ENCODE data around the gene CDC42SE2. TPM values are rescaled to one million over a fixed set of nuclear protein-coding genes. Genes with fewer than 3 reads are reported as not detected.
A peak's percentile ranks its signal among the peaks of the same experiment; 100 is the strongest.
"Not testable (repeated sequence)": the region's sequence is repeated elsewhere in the genome, so short reads cannot be mapped to it uniquely, and the experiment has no call there.

The CDC42SE2 gene
- total RNA-seq, 1 experiment from 2014 or later, result 36.7 TPM

DNA sequence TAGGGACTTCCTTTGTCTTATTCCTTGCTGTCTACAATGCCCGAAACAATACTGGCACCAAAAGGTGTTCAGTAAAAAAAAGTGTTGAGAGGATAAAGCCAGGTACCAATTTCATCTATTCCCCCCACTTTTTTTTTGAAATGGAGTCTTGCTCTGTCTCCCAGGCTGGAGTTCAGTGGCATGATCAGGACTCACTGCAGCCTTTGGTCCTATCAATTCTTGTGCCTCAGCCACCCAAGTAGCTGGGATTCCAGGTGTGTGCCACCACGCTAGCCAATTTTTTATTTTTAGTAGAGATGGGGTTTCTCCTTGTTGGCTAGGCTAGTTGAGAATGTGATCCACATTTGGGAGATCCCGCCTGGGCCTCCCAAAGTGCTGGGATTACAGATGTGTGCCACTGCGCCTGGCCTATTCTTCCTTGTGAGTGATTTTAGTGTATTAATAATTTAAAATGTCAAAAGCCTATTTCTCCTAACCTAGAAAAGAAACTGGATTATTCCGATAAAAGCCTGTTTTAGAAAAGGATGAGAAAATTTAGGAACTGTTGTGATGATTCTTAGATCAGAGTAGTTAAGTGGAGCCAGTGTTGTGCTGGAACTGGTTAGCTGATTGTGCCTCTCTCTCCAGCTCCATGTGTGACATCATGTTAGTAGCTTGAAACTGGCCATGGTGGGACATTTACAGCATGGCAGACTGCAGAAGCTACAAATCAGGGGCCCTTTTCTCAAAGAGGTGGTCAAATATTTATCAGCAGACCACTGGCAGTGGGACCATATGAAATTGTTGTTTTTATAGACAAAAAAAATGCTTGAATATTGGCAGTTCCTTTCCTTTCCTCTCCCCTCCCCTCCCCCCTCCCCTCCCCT is 14.3 kb downstream of the CDC42SE2 start:
- DNase-seq (ENCODE audit: low spot score), result no peak

DNA sequence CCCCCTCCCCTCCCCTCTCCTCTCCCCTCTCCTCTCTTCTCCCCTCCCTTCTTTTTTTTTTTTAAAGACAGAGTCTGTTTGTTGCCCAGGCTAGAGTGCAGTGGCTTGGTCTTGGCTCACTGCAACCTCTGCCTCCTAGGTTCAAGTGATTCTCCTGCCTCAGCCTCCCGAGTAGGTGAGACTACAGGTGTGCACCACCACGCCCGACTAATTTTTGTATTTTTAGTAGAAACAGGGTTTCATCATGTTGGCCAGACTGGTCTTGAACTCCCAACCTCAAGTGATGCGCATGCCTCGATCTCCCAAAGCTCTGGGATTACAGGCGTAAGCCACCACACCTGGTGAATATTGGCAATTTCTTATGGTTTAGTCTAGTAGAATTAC is 14.9 kb downstream of the CDC42SE2 start:
- not testable (repeated sequence) for DNase-seq (ENCODE audit: low spot score)

DNA sequence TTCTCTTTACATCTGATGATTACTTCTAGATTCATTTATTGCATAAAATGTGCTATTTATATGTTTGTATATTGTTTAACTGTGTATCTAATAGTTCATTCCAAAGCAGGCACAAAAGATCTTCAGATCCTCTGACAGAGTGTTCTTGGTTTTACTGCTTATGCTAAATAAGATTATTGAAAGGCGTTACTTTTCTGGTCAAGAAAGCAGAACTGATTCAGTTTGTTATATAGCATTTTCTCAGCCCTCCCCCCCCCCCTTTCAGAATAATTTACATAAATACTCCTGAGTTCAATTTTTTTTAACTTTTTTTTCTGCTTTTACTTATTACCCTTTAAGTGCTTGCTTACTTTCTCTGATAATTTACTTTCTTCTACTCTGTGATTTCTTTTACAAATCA is 15.4 kb downstream of the CDC42SE2 start:
- no peak for DNase-seq (ENCODE audit: low spot score)

DNA sequence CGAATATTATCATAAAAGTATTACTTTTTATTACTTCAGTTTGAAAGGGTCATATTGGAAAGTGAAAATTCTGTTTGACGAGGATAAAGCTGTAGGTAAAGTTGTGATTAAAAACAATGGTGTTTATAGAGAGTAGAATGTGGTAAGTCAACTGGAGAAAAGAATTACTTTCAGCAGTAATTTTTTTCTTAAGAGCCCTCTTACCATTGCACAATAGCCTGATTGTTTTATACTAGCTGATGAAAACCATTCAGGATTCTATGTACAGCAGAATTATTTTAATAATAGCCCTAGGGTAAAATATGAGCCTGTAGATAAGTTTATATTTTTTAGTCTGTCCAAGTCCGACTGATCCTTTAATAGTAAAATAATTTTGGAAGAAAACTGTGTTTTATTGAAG is 16.6 kb downstream of the CDC42SE2 start:
- DNase-seq (ENCODE audit: low spot score), result no peak

DNA sequence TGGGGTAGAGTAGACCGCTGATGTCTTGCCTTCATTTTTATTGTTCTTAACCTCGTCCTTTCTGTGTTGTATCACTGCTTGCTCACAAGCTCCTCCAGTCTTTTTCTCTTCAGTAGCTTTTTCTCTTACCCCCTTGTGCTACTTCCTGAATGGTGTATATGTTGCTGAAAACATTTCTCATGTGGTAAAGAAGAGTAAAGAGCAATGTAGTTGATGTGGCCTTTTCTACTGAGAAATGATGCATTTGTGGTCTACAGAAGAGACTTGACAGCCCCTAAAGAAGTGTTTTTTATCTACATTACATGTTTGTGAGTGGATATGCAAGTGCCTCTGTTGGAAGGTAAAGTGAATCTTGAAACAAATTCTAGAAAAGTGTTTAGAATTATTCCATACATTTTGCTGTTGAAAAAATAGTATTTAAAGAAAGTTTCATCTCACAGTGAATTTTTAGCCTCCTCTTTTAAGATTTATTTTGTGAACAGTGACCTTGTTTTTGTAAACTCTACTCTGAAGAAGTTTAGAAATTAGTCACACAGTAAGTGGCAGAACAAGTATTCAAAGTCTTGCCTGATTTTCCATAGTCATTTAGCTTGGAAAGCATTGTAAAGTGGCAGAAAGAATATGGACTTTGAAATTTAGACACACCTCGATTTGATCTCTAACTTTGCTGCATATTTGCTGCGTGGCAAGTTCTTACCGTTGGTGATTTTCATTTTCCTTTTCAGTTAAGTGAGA is 17.4 kb downstream of the CDC42SE2 start:
- DNase-seq (ENCODE audit: low spot score), result no peak

DNA sequence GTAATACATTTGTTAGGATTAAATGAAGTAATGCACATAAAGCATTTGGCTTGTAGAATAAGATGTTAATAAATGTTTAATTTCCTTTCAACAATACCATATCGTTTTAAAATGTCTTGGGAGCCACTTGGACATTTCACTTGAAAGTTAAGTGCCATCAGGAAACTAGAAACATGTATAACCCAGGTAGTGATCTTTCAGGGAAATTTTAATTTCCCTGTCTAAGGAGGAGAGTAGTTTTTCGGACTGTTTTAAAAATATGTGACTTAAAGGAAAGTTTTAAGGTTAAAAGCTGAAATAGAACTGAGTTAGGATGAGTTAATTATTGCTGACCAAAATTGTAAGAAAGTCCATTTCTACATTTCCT is 18.0 kb downstream of the CDC42SE2 start:
- no peak for DNase-seq (ENCODE audit: low spot score)

- DNase-seq (ENCODE audit: low spot score), result no peak
These were observed 18.4 kb downstream of the CDC42SE2 start for GRCh38 chr5:131282235-131282634.

- no peak for DNase-seq (ENCODE audit: low spot score)
These were observed 22.0 kb downstream of the CDC42SE2 start for GRCh38 chr5:131285703-131286399.

- DNase-seq (ENCODE audit: low spot score), result no peak
These were observed 22.5 kb downstream of the CDC42SE2 start for GRCh38 chr5:131286400-131286715.

DNA sequence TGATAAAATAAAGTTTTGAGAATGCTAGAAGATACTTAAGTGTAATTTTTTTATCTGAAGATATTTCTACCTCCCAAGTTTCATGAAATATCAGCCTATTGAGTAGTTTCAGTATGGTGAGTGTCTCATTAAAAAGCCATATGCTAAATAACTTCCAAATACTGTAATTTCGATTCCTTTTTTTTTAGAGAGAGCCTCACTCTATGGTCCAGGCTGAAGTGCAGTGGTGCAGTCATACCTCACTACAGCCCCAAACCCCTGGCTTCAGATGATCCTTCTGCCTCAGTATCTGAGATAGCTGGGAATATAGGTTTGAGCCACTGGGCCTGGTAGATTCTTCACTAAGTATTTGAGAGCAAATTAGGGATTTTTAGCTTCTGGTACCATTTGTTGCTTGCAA is 24.5 kb downstream of the CDC42SE2 start:
- DNase-seq (ENCODE audit: low spot score), result no peak

GRCh38 chr5:131289738-131290137 is 25.9 kb downstream of the CDC42SE2 start:
- no peak for DNase-seq (ENCODE audit: low spot score)

DNA sequence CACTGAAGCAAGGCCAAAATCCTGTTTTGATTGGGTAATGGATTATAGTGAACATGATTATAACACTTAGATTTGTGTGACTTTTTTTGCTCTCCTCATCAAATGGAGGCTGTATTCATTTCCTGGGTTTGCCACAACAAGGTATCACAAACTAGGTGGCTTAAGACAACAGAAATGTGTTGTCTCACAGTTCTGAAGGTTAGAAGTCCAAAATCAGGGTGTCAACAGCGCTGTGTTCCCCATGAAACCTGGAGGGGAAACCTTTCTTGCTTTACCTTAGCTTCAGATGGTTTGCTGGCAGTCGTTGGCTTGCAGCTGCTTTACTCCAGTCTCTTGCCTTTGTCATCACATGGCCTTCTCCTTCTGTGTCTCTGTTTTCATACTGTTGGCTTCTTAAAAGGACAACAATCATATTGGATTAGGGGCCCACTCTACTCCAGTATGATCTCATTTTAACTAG is 32.4 kb downstream of the CDC42SE2 start:
- DNase-seq (ENCODE audit: low spot score), result no peak

- no peak for DNase-seq (ENCODE audit: low spot score)
These were observed 34.0 kb downstream of the CDC42SE2 start for GRCh38 chr5:131297886-131298285.

DNA sequence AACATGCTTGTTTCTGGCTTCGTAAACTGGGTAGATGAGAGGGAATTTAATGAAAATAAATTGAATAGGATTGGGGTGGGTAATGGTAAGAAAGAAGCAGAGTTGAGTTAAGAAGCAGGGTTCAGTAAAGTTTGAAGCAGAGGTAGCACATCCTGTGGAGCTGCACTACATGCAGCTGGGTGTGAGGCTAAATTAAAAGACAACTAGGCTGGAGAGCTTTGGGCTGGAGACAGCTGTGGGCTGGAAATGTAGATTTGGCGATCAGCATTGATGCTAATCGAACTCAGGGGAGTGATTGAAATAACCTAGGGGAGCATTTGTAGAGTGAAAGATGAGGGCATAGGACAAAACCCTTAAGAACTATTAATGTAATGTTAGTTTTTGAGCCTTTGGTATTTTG is 35.6 kb downstream of the CDC42SE2 start:
- no peak for DNase-seq (ENCODE audit: low spot score)

DNA sequence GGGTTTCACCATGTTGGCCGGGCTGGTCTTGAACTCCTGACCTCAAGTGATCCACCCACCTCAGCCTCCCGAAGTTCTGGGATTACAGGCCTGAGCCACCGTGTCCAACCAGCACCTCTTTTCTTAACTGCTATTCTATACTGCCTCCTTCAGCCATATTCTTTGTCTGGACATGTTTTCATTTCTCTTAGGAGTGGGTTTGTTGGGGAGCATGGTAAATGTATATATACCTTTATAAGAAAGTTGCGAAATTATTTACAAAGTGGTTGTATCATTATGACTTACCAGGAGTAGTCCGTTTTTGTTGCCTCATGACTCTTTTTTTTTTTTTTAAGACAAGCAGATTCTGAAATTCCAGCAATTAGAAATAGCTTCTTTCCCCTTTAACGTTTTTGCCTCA is 38.7 kb downstream of the CDC42SE2 start:
- DNase-seq (ENCODE audit: low spot score), result no peak

DNA sequence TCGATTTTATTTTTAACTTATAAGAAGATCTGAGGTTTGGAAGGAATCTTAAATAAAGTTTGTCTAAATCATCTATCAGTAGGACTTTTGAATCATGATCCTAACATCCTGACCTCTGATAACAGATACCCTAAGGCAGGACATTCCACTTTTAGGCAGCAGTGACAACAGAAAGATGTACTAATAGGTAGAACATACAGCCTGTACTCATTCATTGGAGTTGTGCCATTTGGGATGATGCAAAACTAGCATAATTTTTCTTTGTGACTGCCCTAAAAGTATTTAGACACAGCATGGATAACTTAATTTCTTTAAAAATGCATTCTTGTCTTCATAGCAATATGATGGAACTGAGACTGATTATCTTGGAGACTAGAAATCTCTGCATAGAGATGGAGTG is 39.7 kb downstream of the CDC42SE2 start:
- DNase-seq (ENCODE audit: low spot score), result no peak

- DNase-seq (ENCODE audit: low spot score), result no peak
These were observed 40.6 kb downstream of the CDC42SE2 start for GRCh38 chr5:131304414-131304813.

DNA sequence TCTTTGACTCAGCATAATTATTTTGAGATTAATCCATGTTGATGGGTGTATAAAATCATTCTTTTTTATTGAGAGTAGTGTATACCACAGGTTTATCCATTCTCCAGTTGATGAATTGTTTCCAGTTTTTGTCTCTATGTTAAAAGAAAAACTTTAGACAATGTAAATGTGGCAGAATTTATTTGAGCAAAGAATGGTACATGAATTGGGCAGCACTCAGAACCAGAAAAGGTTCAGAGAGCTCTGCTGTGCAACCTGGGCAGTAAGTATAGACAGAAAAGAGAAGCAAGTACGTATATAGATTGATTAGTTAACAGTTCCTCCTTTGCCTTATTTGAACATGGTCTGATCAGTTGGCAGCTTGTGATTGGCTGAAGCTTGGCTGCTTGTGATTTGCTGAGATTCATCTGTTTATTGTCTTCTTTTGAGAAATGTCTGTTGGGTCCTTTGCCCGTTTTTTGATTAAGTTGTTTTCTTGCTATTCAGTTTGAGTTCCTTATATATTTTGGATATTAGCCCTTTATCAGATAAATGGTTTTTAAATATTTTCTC is 41.4 kb downstream of the CDC42SE2 start:
- no peak for DNase-seq (ENCODE audit: low spot score)

DNA sequence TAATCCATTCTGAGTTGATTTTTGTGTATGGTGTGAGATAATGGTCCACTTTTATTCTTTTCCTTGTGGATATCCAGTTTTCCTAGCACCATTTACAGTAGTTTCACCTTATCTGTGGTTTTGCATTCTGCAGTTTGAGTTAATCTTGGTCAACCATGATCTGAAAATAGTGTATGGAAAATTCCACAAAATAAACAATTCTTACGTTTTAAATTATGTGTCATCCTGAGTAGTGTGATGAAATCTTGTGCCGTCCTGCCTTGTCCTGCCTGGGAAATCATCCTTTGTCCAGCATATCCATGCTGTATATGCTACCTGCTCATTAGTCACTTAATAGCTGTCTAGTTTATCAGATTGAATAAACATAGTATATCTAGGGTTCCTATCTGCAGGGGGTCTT is 42.1 kb downstream of the CDC42SE2 start:
- DNase-seq (ENCODE audit: low spot score), result peak; percentile 43

DNA sequence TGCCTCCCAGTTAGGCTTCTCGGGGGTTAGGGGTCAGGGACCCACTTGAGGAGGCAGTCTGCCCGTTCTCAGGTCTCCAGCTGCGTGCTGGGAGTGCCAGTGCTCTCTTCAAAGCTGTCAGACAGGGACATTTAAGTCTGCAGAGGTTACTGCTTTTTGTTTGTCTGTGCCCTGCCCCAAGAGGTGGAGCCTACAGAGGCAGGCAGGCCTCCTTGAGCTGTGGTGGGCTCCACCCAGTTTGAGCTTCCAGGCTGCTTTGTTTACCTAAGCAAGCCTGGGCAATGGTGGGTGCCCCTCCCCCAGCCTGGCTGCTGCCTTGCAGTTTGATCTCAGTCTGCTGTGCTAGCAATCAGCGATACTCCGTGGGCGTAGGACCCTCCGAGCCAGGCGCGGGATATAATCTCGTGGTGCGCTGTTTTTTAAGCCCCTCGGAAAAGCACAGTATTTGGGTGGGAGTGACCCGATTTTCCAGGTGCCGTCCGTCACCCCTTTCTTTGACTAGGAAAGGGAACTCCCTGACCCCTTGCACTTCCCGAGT is 48.5 kb downstream of the CDC42SE2 start:
- not testable (repeated sequence) for DNase-seq (ENCODE audit: low spot score)

DNA sequence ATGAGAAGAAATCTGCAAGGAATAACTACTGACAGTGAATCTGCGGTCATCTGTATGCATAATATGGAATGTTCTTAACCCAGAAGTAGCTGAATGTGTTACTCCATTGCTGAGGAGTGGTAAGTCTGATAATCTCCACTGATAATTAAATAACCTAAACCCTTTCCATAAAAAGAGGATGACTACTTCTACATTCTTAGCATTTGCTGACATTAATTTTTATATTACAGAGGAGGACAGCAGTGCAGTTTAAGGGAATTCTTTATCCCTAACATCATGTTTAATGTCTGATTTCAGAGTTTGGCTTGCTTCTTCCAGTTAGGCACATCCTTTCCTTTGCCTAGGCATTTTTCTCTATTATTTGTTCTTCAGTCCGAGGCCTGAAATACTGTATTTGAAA is 52.2 kb downstream of the CDC42SE2 start:
- no peak for DNase-seq (ENCODE audit: low spot score)

- DNase-seq (ENCODE audit: low spot score), result no peak
These were observed 53.0 kb downstream of the CDC42SE2 start for GRCh38 chr5:131316822-131317221.
